GM18868 (cell line): Measurements from ENCODE around the gene KIF26A.
"Not testable (repeated sequence)": the region's sequence is repeated elsewhere in the genome, so short reads cannot be mapped to it uniquely, and the experiment has no call there.

Experiments
- ATAC-seq: cut with Tn5 transposase; IDR thresholded peaks from one replicate; pipeline ENCODE4 v1.9.1; 2021; ENCODE audit warnings: mild to moderate bottlenecking, moderate library complexity; ENCODE audit not compliant: unreplicated experiment

KIF26A gene

DNA sequence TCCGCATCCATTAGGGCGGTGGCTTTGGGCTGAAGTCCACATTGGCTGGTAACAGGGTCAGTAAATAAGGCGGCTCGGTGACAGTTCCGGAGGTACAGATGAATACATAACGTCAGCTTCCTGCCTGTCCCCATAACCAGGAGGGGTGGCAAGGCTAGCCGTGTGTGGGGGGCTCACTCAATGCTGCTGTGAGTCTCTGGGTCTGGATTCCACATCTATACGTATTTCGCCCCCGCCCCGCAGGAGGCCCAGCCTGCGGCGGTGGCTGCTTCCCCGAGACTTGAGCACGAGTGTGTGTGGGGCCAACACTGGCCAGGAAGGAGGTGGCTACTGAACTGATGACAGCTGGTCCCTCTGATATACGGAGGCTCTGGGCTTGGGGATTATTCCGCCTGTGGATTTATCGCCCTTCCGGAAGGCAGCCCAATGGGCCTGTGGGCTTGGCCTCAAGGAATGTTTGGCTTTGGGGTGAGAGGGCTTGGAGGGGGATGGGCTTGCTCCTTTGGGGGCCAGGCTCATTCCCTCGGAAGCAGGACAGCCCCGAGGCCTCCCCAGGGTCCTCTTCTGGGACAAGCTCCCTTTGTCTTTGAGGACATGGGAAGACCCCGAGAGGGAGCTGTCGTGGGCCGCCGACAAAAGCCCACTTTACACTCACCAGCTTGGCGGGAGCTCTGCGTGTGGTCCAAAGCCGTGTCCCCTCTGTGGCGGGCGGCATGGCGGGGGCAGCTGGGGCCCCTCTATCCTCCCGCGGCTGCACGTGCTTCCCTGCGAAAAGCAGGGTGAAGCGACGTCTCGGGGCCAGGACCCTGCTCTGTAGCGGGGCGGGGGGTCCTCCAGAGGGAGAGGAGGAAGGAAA is 82.1 kb downstream of the KIF26A start:
- no peak for ATAC-seq

DNA sequence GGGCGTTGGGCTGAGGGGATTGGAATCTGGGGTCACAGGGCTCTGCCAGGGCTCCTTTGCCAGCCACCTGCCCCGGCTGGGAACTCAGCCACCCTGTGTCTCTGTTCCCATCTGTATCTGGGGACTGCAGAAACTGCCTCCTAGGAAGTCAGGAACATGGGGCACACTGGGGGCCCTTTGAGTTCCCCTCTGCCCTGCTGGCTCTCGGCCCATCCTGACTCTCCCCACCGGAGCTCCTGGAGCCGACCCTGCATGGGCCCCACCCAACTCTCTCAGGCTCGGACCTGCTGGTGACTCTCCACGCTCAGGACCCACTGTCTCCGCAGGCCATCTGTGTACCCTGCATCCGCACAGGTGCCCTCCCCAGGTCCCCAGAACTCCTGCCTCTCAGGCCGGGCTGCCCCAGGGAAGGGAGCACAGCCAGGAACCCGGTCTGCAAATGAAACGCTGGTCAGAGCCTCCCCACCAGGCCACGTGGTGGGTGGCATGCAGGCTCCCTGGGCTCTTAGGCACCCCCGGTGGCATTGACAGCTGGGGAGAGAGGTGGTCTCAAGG is 82.8 kb downstream of the KIF26A start:
- no peak for ATAC-seq

DNA sequence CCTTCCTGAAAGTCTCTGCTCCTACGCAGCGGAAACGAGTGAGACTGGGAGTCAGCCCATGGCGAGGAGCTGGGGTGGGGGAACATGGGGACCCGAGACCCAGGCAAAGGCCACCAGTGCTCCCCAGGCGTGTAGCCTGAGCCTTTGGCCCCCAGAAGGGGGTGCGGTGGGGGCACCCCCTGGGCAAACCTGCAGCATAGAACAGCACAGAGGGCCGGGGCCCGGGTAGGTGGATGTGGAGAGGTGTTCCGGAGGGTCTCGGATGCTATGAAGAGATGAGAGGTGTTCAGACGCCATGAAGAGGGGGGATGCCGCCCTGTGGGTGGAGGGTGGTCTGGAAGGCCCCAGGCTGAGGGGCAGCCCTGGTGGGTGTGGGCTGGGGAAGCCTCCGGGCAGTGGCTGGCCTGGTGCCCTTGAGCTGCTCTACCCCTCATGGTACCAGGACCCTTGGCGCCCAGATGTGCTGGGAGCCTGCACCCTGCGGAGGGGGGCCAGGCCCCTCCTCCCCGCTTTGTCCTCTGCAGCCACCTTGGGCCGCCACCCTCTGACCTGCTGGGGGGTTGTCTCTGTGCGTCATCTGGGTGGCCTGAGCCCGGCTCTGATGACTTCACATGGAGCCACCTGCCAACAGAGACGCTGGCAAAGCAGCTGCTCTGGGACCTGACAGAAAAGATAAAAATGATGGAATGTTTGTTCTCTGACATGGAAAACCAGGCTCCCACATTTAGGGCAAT is 83.4 kb downstream of the KIF26A start:
- ATAC-seq, result no peak

DNA sequence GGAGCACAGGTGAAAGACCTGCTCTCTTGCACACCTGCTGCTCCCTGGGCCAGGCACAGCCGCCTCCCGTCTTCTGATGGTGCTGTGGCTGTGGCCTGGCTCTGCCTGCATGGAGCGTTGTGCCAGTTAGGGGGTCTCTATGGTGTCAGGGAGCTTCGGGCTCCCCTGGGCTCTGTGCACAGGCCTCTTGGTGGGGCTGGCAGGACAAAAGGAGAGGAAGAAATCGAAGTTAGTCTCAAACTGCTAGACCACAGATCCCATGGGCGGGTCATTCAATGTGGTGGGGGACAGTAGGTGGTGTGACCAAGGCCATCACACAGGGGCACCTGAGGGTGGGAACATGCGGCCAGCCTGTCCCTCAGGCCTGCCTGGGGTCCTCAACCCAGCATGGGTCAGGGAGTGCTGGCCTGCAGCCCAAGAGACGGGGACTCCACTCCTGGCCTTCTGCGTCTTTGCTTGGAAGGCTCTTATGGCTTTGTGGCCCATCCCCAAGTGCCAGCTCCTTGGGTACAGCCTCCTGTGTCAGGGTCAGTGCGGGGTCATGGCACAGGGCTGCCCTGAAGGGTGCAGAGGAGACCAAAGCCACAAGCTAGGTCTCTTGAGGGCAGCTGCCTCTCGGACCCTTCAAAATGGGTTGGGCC is 84.1 kb downstream of the KIF26A start:
- no peak for ATAC-seq

DNA sequence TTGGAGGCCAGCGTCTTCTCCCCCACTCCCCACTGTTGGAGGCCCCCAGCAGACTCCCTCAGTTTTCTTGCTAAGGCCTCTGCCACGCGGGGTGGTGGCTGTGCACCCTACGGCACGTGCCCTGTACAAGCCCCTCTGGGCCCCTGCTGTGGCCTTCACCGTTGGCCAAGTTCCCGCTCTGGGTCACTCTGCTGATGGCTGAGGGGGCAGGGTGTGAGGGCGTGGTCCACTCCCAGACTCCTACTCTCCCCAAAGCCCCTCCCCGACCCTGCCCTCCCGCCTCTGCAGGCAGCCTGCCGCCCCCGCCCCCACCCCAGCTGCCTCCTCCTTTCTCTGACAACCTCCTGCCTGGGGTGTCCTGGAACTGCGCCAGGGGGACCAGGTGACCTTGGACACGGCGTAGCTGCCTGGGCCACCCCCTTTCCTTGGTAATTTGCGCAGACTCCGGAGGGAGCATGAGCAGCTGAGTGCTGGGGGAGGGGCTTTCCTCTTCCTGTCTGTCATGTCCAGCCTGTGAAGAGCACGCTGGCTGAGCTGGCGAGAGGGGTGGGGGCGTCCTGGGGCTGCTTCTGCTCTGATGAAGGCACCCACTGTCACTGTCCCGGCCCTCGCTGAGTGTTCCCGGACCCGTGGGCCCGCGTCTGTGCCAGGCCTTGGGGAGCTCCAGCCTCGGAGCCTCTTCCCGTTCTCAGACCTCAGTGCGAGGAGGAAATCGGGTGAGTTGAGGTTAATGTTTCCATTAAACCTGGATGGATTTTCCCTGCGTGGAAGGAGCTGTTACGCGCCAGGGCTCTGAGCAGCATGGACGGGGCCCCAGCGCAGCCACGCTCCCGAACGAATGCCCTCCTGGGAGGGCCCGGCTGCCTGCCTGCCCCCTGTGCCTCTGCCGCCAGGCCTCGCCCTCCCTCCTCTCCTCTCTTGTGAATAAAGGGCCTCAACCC is 85.0 kb downstream of the KIF26A start:
- ATAC-seq, result no peak

DNA sequence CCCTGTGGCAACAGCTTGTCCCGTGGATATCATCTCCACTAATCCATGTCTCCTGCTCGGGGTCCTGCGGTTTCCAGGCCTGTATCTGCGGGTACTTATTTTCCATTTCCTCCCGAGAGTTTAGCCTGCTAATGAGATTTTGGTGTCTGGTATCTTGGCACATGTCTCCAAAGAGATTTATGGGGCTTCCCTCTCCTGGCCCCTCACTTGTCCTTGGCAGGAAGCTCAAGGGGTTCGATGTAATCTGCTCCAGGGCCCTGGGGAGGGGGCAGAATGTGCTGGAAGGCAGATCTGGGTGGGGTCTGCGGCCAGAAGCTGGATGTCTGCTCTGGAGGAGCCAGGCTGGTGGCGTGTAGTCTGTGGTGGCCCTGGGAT is 85.7 kb downstream of the KIF26A start:
- ATAC-seq, result no peak

DNA sequence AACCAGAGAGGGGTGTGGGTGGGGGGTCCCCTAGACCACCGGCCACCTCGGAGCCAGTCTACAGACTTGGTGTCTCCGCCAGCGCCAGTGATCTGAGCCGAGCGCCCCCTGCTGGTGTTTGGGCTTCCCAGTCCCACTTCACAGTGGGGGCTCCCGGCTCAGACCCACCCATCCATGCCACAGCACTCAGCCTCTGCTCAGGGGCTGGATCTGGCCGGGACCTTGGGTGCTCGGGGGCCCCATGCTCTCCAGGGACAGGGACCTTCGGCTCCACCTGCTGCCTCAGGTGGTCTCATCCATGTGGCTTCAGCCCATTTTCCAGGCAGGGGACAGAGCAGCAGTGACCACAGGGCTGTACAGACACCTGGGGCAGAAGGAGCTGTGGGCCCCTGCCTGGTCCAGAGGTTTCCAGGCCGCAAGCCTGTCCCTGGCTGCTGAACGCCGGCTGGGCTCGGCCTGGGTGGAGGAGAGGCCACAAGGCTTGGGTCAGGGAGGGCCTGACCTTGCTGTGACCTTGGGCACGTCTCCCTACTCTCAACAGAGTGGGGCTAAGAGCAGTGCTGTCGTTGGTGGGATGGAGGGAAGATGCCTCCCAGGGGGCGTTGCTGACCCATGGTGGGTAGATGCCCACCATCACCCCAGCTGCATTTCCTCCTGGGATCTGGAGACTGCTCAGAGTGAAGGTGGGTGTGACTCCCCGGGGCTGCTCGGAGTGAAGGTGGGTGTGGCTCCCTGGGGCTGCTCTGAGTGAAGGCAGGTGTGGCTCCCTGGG is 86.3 kb downstream of the KIF26A start:
- ATAC-seq, result no peak

DNA sequence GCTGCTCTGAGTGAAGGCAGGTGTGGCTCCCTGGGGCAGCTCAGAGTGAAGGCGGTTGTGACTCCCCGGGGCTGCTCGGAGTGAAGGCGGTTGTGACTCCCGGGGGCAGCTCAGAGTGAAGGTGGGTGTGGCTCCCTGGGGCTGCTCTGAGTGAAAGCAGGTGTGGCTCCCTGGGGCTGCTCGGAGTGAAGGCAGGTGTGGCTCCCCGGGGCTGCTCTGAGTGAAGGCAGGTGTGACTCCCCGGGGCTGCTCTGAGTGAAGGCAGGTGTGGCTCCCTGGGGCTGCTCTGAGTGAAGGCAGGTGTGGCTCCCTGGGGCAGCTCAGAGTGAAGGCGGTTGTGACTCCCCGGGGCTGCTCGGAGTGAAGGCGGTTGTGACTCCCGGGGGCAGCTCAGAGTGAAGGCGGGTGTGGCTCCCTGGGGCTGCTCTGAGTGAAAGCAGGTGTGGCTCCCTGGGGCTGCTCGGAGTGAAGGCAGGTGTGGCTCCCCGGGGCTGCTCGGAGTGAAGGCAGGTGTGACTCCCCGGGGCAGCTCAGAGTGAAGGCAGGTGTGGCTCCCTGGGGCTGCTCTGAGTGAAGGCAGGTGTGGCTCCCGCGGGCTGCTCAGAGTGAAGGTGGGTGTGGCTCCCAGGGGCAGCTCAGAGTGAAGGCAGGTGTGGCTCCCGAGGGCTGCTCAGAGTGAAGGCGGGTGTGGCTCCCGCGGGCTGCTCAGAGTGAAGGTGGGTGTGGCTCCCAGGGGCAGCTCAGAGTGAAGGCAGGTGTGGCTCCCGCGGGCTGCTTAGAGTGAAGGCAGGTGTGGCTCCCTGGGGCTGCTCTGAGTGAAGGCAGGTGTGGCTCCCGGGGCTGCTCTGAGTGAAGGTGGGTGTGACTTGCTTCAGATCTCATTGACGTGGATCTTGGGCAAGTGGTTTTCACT is 87.1 kb downstream of the KIF26A start:
- ATAC-seq, result not testable (repeated sequence)

DNA sequence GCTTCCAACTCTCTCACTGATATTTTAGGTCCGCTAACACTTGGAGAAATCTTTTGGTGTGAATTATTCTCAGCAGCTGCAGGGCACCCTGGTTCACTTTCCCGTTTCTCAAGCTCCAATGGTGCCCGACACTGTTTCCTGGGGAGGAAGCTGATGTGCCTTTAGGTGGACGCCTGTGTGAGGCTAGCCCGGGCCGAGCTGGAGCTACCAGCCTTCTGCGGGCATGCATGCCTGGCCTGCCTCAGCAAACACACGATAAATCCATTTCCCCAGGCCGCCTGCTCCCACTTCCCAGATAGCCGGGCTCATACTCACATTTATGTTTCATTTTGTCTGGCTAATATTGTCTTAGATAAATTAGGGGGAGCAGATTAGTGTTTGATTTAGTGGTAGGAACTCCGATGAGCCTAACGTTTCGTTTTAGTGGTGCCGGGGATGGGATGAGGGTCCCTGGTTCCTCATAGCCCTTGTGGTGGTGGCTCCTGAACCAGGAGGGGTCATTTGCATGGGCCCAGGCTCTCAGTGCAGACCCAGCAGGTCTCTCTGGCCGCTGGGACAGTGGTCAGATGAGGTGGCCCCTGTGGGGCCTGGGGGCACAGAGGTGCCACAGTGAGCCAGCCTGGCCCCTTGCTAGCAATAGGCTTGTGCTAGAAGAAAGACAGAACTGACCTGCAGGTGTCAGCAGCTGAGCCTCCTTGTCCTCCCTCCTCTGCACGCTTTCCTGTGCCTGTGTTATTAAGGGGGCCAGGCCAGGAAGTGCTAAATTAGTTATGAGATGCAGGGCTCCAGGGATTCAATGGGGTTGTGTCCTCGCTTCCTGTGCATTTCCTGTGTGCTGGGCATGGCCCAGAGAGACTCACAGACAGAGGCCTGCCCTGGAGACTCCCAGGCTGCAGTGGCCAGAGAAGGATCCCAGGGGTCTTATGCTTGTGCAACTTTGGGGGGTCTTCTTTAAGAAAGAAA is 88.3 kb downstream of the KIF26A start:
- no peak for ATAC-seq

DNA sequence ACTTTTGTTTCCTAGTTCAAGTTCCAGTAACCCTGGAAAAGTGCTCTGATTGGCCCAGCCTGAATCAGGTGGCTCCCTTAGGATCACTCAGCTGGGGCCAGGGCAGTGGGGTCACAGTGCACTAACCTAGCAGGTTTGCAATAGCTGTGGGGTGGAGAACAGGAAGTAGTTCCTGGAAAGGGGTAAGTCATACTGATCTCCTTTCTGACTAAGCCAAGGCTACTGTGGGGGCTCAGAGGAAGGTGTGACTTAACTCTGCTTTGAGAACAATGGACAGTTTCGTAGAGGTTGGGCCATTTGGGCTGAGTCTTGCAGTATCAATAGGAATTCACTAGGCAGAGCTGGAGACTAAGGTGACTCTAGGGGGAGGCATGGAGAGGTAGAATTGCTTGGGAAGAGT is 89.4 kb downstream of the KIF26A start:
- ATAC-seq, result no peak

DNA sequence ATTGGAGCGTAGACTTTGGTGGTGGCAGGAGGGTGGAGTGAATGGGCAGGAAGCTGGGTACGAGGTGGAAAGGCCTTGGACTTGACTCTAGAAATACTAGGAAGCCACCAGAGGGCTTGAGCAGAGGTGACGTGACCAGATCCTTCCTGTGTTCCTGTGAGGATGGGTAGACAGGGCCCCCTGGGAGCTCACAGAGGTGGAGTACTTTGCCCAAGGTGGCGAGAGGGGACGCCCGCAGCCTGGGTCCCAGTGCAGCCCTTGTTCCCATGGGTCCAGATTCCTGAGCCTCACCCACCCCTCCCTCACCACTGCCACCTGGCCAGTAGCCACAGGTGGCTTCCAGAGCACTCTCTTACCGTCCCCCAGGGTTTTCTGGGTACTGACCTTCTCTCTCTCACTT is 89.8 kb downstream of the KIF26A start:
- ATAC-seq, result no peak

DNA sequence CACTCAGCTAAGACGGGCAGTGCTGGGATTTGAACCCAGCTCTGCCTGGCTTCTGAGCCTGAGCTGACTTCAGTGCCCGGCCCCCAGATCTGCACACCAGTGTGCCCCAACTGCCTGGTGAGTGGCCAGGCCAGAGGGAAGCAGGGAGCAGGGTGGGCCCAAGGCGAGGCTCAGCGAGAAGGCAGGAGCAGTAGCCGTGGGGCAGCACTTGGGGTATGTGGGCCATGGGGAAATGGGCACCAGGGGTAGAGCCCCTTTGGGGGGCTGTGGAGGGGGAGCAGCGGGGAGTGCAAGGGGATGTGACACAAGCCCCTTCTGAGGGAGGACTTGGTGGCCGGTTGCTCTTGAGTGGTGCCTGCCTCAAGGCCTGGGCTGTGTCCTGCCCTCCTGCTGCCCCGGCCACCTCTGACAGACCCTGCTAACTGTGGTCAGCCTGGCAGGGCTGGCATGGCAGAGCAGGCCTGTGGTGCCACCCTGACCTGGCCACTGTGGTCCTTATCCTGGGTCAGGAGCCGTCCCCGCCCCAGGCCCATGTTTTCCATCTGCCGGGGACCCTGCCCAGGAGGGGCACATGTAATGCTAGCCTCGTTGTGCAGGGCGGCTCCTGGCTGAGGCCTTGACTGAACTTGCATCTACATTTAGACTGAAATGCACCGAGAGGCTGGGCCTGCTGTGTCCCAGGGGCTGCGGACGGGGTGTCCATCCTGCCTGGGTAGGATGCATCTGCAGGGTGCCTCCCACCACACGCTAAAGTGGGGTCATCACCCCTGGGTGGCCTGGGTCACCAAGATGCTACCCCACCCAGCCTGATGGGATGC is 90.5 kb downstream of the KIF26A start:
- no peak for ATAC-seq

DNA sequence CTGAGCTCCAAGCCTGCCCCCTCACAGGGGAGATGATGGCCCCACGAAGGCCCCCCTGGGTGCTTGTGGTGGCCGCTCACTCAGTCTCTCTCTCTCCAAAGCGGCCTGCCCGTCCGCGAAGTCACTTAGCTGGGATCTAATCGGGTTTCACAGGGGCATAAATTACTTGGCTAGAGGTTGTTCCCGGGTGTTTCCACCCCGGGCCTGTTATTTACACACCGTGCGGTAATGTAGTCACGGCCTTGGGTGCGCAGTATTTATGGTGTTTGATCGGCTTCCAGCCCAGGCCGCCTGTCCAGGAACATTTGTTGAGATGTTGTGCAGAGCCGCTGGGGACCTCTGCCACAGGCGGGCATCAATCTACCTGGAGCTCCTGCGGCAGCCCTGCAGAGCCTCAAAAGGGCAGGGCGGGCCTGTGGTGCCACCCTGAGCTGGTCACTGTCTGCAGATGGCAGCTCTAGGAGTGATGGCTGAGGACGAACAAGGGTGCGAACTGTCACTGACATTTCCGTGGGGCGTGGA is 91.2 kb downstream of the KIF26A start:
- no peak for ATAC-seq

DNA sequence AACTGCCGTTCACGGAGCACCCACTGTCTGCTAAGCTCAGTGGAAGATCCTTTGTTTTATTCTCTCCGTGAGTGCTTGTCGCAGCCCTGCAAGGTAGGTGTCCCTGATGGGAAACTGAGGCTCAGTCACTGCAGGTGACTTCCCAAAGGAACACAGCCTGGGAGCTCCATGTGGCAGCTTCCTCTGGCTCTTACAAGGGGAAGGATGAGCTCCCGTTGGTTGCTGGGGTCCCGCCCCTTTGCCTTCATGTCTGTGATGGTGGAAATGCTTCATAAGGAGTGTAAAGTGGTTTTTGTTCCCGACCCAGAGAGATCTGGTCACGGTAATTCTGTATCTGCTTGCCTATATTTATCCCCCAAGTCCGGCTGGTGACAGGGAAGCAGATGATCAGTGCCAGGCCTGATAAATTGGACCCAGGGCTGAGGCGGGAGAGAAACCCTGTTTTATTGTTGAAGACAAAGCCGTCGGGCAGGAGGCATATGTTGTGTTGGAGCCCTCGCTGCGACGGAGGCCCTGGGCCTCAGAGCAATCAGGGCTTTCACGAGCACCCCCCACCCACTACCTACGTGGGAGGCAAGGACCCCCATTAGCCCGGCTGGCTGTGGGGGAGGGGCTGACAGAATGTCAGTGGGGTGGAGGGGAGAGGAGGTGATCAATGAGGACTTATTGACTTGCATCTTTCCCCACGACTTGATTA is 91.9 kb downstream of the KIF26A start:
- no peak for ATAC-seq
